Ecto neural progenitor cell (in vitro differentiated cells): ENCODE results near the gene TMEM60.

ENCODE experiments used
- DNase-seq: peaks from one replicate; pipeline ENCODE4 v3.0.0-alpha.2; 2018; ENCODE audit warnings: low spot score

The TMEM60 gene

GRCh38 chr7:77771901-77772300 lies 26.3 kb downstream of the TMEM60 start:
- DNase-seq: no peak

- DNase-seq: no peak
Observed at GRCh38 chr7:77770316-77770715, 27.9 kb downstream of the TMEM60 start.

GRCh38 chr7:77766801-77767605 lies 31.2 kb downstream of the TMEM60 start:
- no peak for DNase-seq

- no peak for DNase-seq
Observed at GRCh38 chr7:77765906-77766800, 32.1 kb downstream of the TMEM60 start.

- no peak for DNase-seq
Observed at GRCh38 chr7:77765481-77765880, 32.8 kb downstream of the TMEM60 start.

GRCh38 chr7:77760809-77761453 lies 37.3 kb downstream of the TMEM60 start:
- DNase-seq: no peak

GRCh38 chr7:77759294-77759889 lies 38.8 kb downstream of the TMEM60 start:
- DNase-seq: peak; percentile 54

- no peak for DNase-seq
Observed at GRCh38 chr7:77757589-77757988, 40.6 kb downstream of the TMEM60 start.

GRCh38 chr7:77753173-77753572 lies 45.1 kb downstream of the TMEM60 start:
- no peak for DNase-seq

GRCh38 chr7:77752016-77752415 lies 46.2 kb downstream of the TMEM60 start:
- DNase-seq: no peak

- no peak for DNase-seq
Observed at GRCh38 chr7:77747718-77748117, 50.5 kb downstream of the TMEM60 start.

GRCh38 chr7:77747178-77747577 lies 51.1 kb downstream of the TMEM60 start:
- no peak for DNase-seq

- no peak for DNase-seq
Observed at GRCh38 chr7:77746824-77747165, 51.4 kb downstream of the TMEM60 start.

- DNase-seq: no peak
Observed at GRCh38 chr7:77746164-77746823, 51.9 kb downstream of the TMEM60 start.

- DNase-seq: no peak
Observed at GRCh38 chr7:77745746-77746145, 52.5 kb downstream of the TMEM60 start.
